ENCODE data around the gene GIMAP7. TPM values are rescaled to one million over a fixed set of nuclear protein-coding genes. Genes with fewer than 3 reads are reported as not detected.

The GIMAP7 gene
- not detected in 5 replicates for total RNA-seq (2022; extraction: Qiagen RNA extraction)

DNA sequence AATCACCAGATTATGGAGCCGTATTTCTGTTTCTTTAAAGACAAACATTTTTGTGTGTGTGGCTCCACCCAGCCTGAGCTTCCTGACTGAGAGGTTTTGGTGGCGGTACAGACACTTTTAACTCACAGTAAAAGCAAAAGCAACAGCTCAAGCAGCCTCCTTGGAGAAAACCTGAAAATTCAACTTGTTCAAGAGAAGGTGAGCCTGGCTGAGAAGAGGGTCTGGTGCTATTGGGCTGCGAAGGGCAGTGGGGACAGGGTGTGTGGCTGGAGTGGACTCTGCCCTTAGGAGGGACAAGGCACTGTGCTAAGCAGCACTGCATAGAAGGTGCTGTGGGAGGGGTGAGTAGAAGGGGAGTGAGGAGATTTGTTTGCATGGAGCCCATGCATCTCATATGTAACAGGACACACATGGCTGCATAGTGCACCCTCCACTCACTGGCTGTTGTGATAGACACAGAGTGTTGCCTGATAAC, at the start of gene GIMAP7:
Gene GIMAP7, plus strand, starts transcription at position 125 of the 475 bp plus-strand sequence. CDS start 5,103 bp downstream, outside the sequence.

DNA sequence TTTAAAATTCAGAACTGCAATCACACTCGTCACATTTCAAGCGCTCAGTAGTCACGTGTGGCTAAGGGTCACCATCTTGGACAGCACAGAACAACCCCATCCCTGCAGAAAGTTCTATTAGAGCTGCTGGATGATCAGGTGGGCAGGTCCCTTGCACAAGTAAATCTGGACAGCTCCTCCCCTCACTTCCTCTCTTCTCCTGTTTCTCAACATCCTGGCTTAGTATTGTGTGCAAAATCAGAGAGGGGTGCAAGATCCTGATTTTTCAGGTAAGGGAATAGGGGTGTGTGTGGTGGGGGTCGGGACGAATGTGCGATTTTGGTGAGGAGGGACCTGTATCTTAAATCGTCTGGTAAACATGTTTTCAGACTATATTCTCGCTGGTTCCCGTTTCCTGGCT, 52.5 kb downstream of the GIMAP7 start, which contains the start of gene GIMAP4:
Gene GIMAP4, plus strand, starts transcription at position 222 of the 400 bp plus-strand sequence. CDS start 2,512 bp downstream, outside the sequence.

Other genes starting within 250 kb of the GIMAP7 start
- 0.06 to 0.15 TPM (median 0.10 TPM) in 5 replicates for gene LRRC61, start 191.5 kb upstream of the GIMAP7 start, total RNA-seq (2022; extraction: Qiagen RNA extraction)
- 0.06 to 0.07 TPM in 2 of 5 replicates, not detected in the others for gene ACTR3C, start 191.3 kb upstream of the GIMAP7 start, total RNA-seq (2022; extraction: Qiagen RNA extraction)
- gene RARRES2, start 173.2 kb upstream of the GIMAP7 start, total RNA-seq (2022; extraction: Qiagen RNA extraction), result not detected in 5 replicates
- gene REPIN1, start 146.1 kb upstream of the GIMAP7 start, total RNA-seq (2022; extraction: Qiagen RNA extraction), result 69.8 to 83.9 TPM (median 81.6 TPM) in 5 replicates
- gene ZNF775, start 135.5 kb upstream of the GIMAP7 start, total RNA-seq (2022; extraction: Qiagen RNA extraction), result 4.4 to 7.3 TPM (median 6.4 TPM) in 5 replicates
- 0.01 TPM in 1 of 5 replicates, not detected in the others for gene GIMAP8, start 64.2 kb upstream of the GIMAP7 start, total RNA-seq (2022; extraction: Qiagen RNA extraction)
- gene GIMAP4, start 52.5 kb downstream of the GIMAP7 start, total RNA-seq (2022; extraction: Qiagen RNA extraction), result not detected in 5 replicates
- gene GIMAP6, start 117.5 kb downstream of the GIMAP7 start, total RNA-seq (2022; extraction: Qiagen RNA extraction), result not detected in 5 replicates
- gene GIMAP2, start 170.8 kb downstream of the GIMAP7 start, total RNA-seq (2022; extraction: Qiagen RNA extraction), result not detected in 5 replicates
- not detected in 5 replicates for gene GIMAP1, start 201.7 kb downstream of the GIMAP7 start, total RNA-seq (2022; extraction: Qiagen RNA extraction)
- gene GIMAP5, start 222.5 kb downstream of the GIMAP7 start, total RNA-seq (2022; extraction: Qiagen RNA extraction), result 0.05 to 0.11 TPM (median 0.08 TPM) in 3 of 5 replicates, not detected in the others

Measured in A549 treated with AZD2906 at 1 μM for 4 hours (cell line).